K562 (cell line): ENCODE results near the gene TBXA2R. TPM values are rescaled to one million over a fixed set of nuclear protein-coding genes. Genes with fewer than 3 reads are reported as not detected.

Experiments
- ARNT ChIP-seq, 2 experiments: fragments of 450-650 bp; IDR thresholded peaks; 2 replicates each; pipeline ENCODE4 v1.6.1; 2016; ENCODE audit warnings: mild to moderate bottlenecking in 1 of 2
- ASH1L ChIP-seq: fragments of 450-650 bp; IDR thresholded peaks from 2 replicates; pipeline ENCODE4 v1.6.1; 2018; ENCODE audit warnings: borderline replicate concordance, mild to moderate bottlenecking, low read depth; ENCODE audit not compliant: partially characterized antibody
- DACH1 ChIP-seq: fragments of 450-650 bp; IDR thresholded peaks from 2 replicates; pipeline ENCODE4 v1.6.1; 2018; ENCODE audit not compliant: partially characterized antibody
- ETV5 ChIP-seq: sonication (generic); formaldehyde crosslinking; IDR thresholded peaks from 2 replicates; pipeline ENCODE4 v1.4.0; 2020; ENCODE audit warnings: low read depth, mild to moderate bottlenecking, missing genetic modification reagents
- FOXJ2 ChIP-seq: fragments of 200-800 bp; sonication (Bioruptor generic); IDR thresholded peaks from 2 replicates; pipeline ENCODE4 v1.6.1; 2016; ENCODE audit warnings: missing genetic modification characterization, missing compliant biosample characterization
- GATAD2B ChIP-seq: fragments of 450-650 bp; IDR thresholded peaks from 2 replicates; pipeline ENCODE4 v1.6.1; 2017; ENCODE audit warnings: mild to moderate bottlenecking, borderline replicate concordance
- GTF2E2 ChIP-seq: fragments of 200-800 bp; sonication (Bioruptor generic); IDR thresholded peaks from 2 replicates; pipeline ENCODE4 v1.6.1; 2016; ENCODE audit warnings: missing genetic modification characterization, missing compliant biosample characterization
- HLTF ChIP-seq: fragments of 450-650 bp; IDR thresholded peaks from 2 replicates; pipeline ENCODE4 v1.6.1; 2016
- HMG20A ChIP-seq: fragments of 450-650 bp; formaldehyde crosslinking; conservative IDR thresholded peaks from 2 replicates; pipeline ENCODE4 v1.4.0; 2020; ENCODE audit warnings: mild to moderate bottlenecking, mixed read lengths
- HNRNPL ChIP-seq: fragments of 200-400 bp; formaldehyde crosslinking; IDR thresholded peaks from 2 replicates; pipeline ENCODE4 v1.6.1; 2017; ENCODE audit warnings: low read depth, mild to moderate bottlenecking, low read length
- MCM3 ChIP-seq: fragments of 450-650 bp; IDR thresholded peaks from 2 replicates; pipeline ENCODE4 v1.6.1; 2016
- NFXL1 ChIP-seq: fragments of 450-650 bp; formaldehyde crosslinking; IDR thresholded peaks from 2 replicates; pipeline ENCODE4 v1.4.0; 2021; ENCODE audit warnings: mild to moderate bottlenecking
- PHF21A ChIP-seq: fragments of 450-650 bp; IDR thresholded peaks from 2 replicates; pipeline ENCODE4 v1.6.1; 2017; ENCODE audit warnings: low read depth, borderline replicate concordance
- PRPF4 ChIP-seq: fragments of 200-400 bp; formaldehyde crosslinking; IDR thresholded peaks from one replicate; pipeline ENCODE4 v1.6.1; 2017; ENCODE audit warnings: low read length, low read depth, mild to moderate bottlenecking; ENCODE audit not compliant: insufficient read depth, poor library complexity, severe bottlenecking
- RBM17 ChIP-seq: fragments of 200-400 bp; formaldehyde crosslinking; IDR thresholded peaks from 2 replicates; pipeline ENCODE4 v1.6.1; 2017; ENCODE audit warnings: low read depth, mild to moderate bottlenecking, low read length, borderline replicate concordance
- RNF2 ChIP-seq: sonication (generic); IDR thresholded peaks from 2 replicates; pipeline ENCODE4 v1.6.1; 2016
- SFPQ ChIP-seq: fragments of 200-400 bp; formaldehyde crosslinking; IDR thresholded peaks from 2 replicates; pipeline ENCODE4 v1.6.1; 2017; ENCODE audit warnings: mild to moderate bottlenecking, low read depth, low read length, moderate library complexity
- SNAPC5 ChIP-seq: fragments of 250-450 bp; sonication (Bioruptor Pico); IDR thresholded peaks from 2 replicates; pipeline ENCODE4 v1.8.0; 2021; ENCODE audit warnings: moderate library complexity, mild to moderate bottlenecking, inconsistent platforms
- TAF9B ChIP-seq: fragments of 450-650 bp; IDR thresholded peaks from 2 replicates; pipeline ENCODE4 v1.6.1; 2018; ENCODE audit warnings: mild to moderate bottlenecking; ENCODE audit not compliant: partially characterized antibody
- TBP ChIP-seq: optimal IDR thresholded peaks from 2 replicates; pipeline ENCODE3; 2011; ENCODE audit warnings: low read depth, low read length, improper control_type of control experiment
- THRB ChIP-seq: fragments of 450-650 bp; formaldehyde crosslinking; conservative IDR thresholded peaks from 2 replicates; pipeline ENCODE4 v1.4.0; 2022; ENCODE audit warnings: mild to moderate bottlenecking, missing genetic modification characterization
- XRCC3 ChIP-seq: fragments of 450-650 bp; IDR thresholded peaks from 2 replicates; pipeline ENCODE4 v1.6.1; 2017; ENCODE audit warnings: mild to moderate bottlenecking, moderate library complexity
- YY1 ChIP-seq, 3 experiments: IDR thresholded peaks; 2 replicates each; pipeline ENCODE4 v1.6.1; 2011; ENCODE audit warnings: low read length in 2 of 3, mild to moderate bottlenecking in 2 of 3, moderate library complexity in 2 of 3, borderline replicate concordance in 1 of 3, control low read depth in 1 of 3, low read depth in 1 of 3; ENCODE audit not compliant: insufficient read depth in 3 of 3, insufficient replicate concordance in 2 of 3, control insufficient read depth in 1 of 3, insufficient read length in 1 of 3; ENCODE audit errors: extremely low read depth in 1 of 3
- ZNF3 ChIP-seq: fragments of 250-450 bp; sonication (Bioruptor Pico); IDR thresholded peaks from 2 replicates; pipeline ENCODE4 v1.5.0; 2021; ENCODE audit warnings: mild to moderate bottlenecking, moderate library complexity
- polyA plus RNA-seq, 8 experiments: library from polyadenylated mRNA; depleted of rRNA in 4 of 8; stranded (reverse) in 5 of 8; unstranded in 3 of 8; fragments of >200 nt; fragmentation: Nextera tagmentation in 2 of 8; fragmentation: Illumina TruSeq in 1 of 8; extraction: Ambion mirVana in 2 of 8; extraction: Trizol in 1 of 8; gene quantifications; 2 replicates each; pipeline versions ENCODE4 v1.2.1 to v1.2.3, GENCODE V29; 2011 to 2014; ENCODE audit warnings: inconsistent platforms in 1 of 8, missing spikeins in 1 of 8
- total RNA-seq, 7 experiments: library from RNA; depleted of rRNA in 6 of 7; stranded (reverse); fragments of >200 nt in 6 of 7; fragmentation: Illumina TruSeq in 2 of 7; extraction: Trizol in 2 of 7; gene quantifications; 2 replicates each; pipeline versions ENCODE4 v1.2.1 to v1.2.3, GENCODE V29; 2011 to 2021; ENCODE audit warnings: low replicate concordance in 1 of 7
- TF ChIP-seq, protein P1 (sequence below): sonication (generic); formaldehyde crosslinking; IDR thresholded peaks from 2 replicates; pipeline ENCODE4 v1.8.1; 2022; ENCODE audit warnings: missing genetic modification reagents

The TBXA2R gene
- total and polyA plus RNA-seq, 9 of the 15 experiments (the other 6 are each of a cell fraction or from before 2014, with no cell fraction given): 1.5 to 24.0 (median 2.8) TPM

- no peak for TF ChIP-seq THRB (CRISPR knock-in tag)
- peak; percentile 91; the same call in 1 of the 2 replicates for TF ChIP-seq HNRNPL
- TF ChIP-seq ASH1L: no peak
- TF ChIP-seq SNAPC5 (CRISPR knock-in tag): no peak
- TF ChIP-seq PRPF4: no peak
- TF ChIP-seq GATAD2B: no peak
- TF ChIP-seq TBP: peak; percentile 28
- TF ChIP-seq ETV5 (CRISPR knock-in tag): no peak
- no peak for TF ChIP-seq GTF2E2
- TF ChIP-seq RNF2: no peak
- TF ChIP-seq PHF21A: no peak
- no peak for TF ChIP-seq HLTF
- no peak for TF ChIP-seq DACH1
- TF ChIP-seq FOXJ2 (tag): no peak
- no peak for TF ChIP-seq HMG20A (CRISPR knock-in tag)
- no peak for TF ChIP-seq TAF9B
- TF ChIP-seq SFPQ: no peak
- TF ChIP-seq YY1 (IDR thresholded peaks at IDR 0.05; ENCODE audit: borderline replicate concordance in 1 of 3, control insufficient read depth in 1 of 3, extremely low read depth in 1 of 3, insufficient read depth in 3 of 3, insufficient read length in 1 of 3, insufficient replicate concordance in 2 of 3, low read depth in 1 of 3, low read length in 2 of 3): peak in 2 of 3 experiments; percentile 50 to 75
- TF ChIP-seq, protein P1, sequence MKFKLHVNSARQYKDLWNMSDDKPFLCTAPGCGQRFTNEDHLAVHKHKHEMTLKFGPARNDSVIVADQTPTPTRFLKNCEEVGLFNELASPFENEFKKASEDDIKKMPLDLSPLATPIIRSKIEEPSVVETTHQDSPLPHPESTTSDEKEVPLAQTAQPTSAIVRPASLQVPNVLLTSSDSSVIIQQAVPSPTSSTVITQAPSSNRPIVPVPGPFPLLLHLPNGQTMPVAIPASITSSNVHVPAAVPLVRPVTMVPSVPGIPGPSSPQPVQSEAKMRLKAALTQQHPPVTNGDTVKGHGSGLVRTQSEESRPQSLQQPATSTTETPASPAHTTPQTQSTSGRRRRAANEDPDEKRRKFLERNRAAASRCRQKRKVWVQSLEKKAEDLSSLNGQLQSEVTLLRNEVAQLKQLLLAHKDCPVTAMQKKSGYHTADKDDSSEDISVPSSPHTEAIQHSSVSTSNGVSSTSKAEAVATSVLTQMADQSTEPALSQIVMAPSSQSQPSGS (CRISPR knock-in tag): no peak
- no peak for TF ChIP-seq ARNT (IDR thresholded peaks at IDR 0.05)
- no peak for TF ChIP-seq MCM3
- TF ChIP-seq RBM17: no peak
- no peak for TF ChIP-seq ZNF3 (CRISPR knock-in tag)
- TF ChIP-seq NFXL1: no peak
- no peak for TF ChIP-seq XRCC3
These were observed 32.6 kb downstream of the TBXA2R start (continued) for GRCh38 chr19:3573858-3574637.
